Measurements from ENCODE around the gene ROR2. TPM values are rescaled to one million over a fixed set of nuclear protein-coding genes. Genes with fewer than 3 reads are reported as not detected.

Gene ROR2
- total and polyA plus RNA-seq, 11 donors, result 0.18 to 9.0 (median 0.49) TPM

GRCh38 chr9:91659529-91660495, 290.2 kb downstream of the ROR2 start:
- no peak for ATAC-seq
- intact Hi-C loops (cut with DNase I), result no loop called here
- Histone ChIP-seq H3K36me3 (no peaks in the 10 kb centered on the region), H3K27me3 (no peaks in the 10 kb centered on the region), H3K4me1 (no peaks in the 10 kb centered on the region), H3K27ac (no peak overlapping the region), H3K9me3 (no peaks in the 10 kb centered on the region), H3K4me3 (no peak overlapping the region)
- TF ChIP-seq POLR2A (IDR thresholded peaks at IDR 0.05) (no peak), CTCF (IDR thresholded peaks at IDR 0.05) (peak in 6 of 12 donors; percentile 12 to 31 (median 24))
- WGBS, 4 donors, result 70 to 80% (median 74%) methylated on average over 6 of the region's 6 CpGs
- DNase-seq, result no peak

GRCh38 chr9:91658513-91659105, 291.4 kb downstream of the ROR2 start:
- Histone ChIP-seq H3K4me3 (no peak overlapping the region), H3K36me3 (no peaks in the 10 kb centered on the region), H3K9me3 (no peaks in the 10 kb centered on the region), H3K27ac (no peak overlapping the region), H3K4me1 (no peaks in the 10 kb centered on the region), H3K27me3 (no peaks in the 10 kb centered on the region)
- peak in 3 of 5 donors; percentile 25 to 44 (median 33) for DNase-seq
- TF ChIP-seq POLR2A (IDR thresholded peaks at IDR 0.05) (no peak), CTCF (IDR thresholded peaks at IDR 0.05) (no peak)
- intact Hi-C loops (cut with DNase I), result no loop called here
- ATAC-seq, result peak in 2 of 4 donors; percentile 44 to 45
- 76 to 82% (median 78%) methylated on average over 8 to 9 of the region's 9 CpGs for WGBS, 4 donors

- no peak overlapping the region for H3K4me3 ChIP-seq
- no peaks in the 10 kb centered on the region for H3K4me1 ChIP-seq
- no peaks in the 10 kb centered on the region for H3K36me3 ChIP-seq
- WGBS, 4 donors, result 76 to 89% (median 84%) methylated on average over 3 of the region's 3 CpGs
- no peaks in the 10 kb centered on the region for H3K9me3 ChIP-seq
- intact Hi-C loops (cut with DNase I), result no loop called here
- DNase-seq (no peak), ATAC-seq (no peak)
- H3K27me3 ChIP-seq, result no peaks in the 10 kb centered on the region
- H3K27ac ChIP-seq, result no peak overlapping the region
- TF ChIP-seq CTCF (IDR thresholded peaks at IDR 0.05) (no peak), POLR2A (IDR thresholded peaks at IDR 0.05) (no peak)
Observed at GRCh38 chr9:91657501-91657900, 292.5 kb downstream of the ROR2 start.

- 58 to 70% (median 64%) methylated on average over 4 of the region's 4 CpGs for WGBS, 4 donors
- ATAC-seq, result peak in 1 of 4 donors; percentile 36
- Histone ChIP-seq H3K4me3 (no peak overlapping the region), H3K9me3 (no peaks in the 10 kb centered on the region), H3K4me1 (no peaks in the 10 kb centered on the region), H3K27me3 (peaks cover 0 to 2% (median 0%) of the 10 kb centered on the region in 9 donors), H3K27ac (peak overlapping the region in 2 of 12 donors; percentile 30 to 43), H3K36me3 (no peaks in the 10 kb centered on the region)
- no peak for DNase-seq
- intact Hi-C loops (cut with DNase I), result no loop called here
- TF ChIP-seq CTCF (IDR thresholded peaks at IDR 0.05) (no peak), POLR2A (IDR thresholded peaks at IDR 0.05) (no peak)
Observed at GRCh38 chr9:91655658-91656057, 294.4 kb downstream of the ROR2 start.

Data from heart left ventricle (tissue), 16 donors.